Chondrocyte (in vitro differentiated cells): ENCODE data around the gene FBP2. TPM values are rescaled to one million over a fixed set of nuclear protein-coding genes. Genes with fewer than 3 reads are reported as not detected.

Experiments
- DNase-seq: peaks from one replicate; pipeline ENCODE4 v3.0.0; 2021; ENCODE audit warnings: mixed read lengths, low spot score
- H3K27ac Mint-ChIP-seq: one replicate; pipeline ENCODE4 v1.8.0; 2021; ENCODE audit warnings: mild to moderate bottlenecking, moderate library complexity, mixed read lengths; ENCODE audit not compliant: unreplicated experiment
- H3K27me3 Mint-ChIP-seq: 2 replicates; pipeline ENCODE4 v1.8.0; 2021; ENCODE audit warnings: low read depth, mixed read lengths
- H3K36me3 Mint-ChIP-seq: 2 replicates; pipeline ENCODE4 v1.8.0; 2021; ENCODE audit warnings: low read depth, mixed read lengths
- H3K4me1 Mint-ChIP-seq: 2 replicates; pipeline ENCODE4 v1.8.0; 2021; ENCODE audit warnings: low read depth, mild to moderate bottlenecking, mixed read lengths
- H3K4me3 Mint-ChIP-seq: one replicate; pipeline ENCODE4 v1.8.0; 2021; ENCODE audit warnings: mild to moderate bottlenecking, moderate library complexity, mixed read lengths; ENCODE audit not compliant: unreplicated experiment
- H3K9me3 Mint-ChIP-seq: 2 replicates; pipeline ENCODE4 v1.8.0; 2021; ENCODE audit warnings: low read depth, mixed read lengths
- CTCF ChIP-seq: fragments of 200-600 bp; sonication (generic); IDR thresholded peaks from 2 replicates; pipeline ENCODE4 v1.5.0; 2021; ENCODE audit warnings: antibody characterized with exemption, mild to moderate bottlenecking, moderate library complexity
- total RNA-seq: library from RNA; stranded (reverse); gene quantifications from 3 replicates; pipeline ENCODE4 v1.2.1, GENCODE V29; 2021

The FBP2 gene
- total RNA-seq, 1 donor from 2014 or later, result not detected

- TF ChIP-seq CTCF, result no peak
- DNase-seq, result no peak
- no peak overlapping the region for H3K27ac Mint-ChIP-seq
Measured at GRCh38 chr9:94533601-94534000, 60.0 kb downstream of the FBP2 start.

GRCh38 chr9:94533155-94533554, 60.5 kb downstream of the FBP2 start:
- H3K36me3 Mint-ChIP-seq, result peaks cover 4% of the 10 kb centered on the region
- H3K27ac Mint-ChIP-seq, result no peak overlapping the region
- no peaks in the 10 kb centered on the region for H3K9me3 Mint-ChIP-seq
- peaks cover 8% of the 10 kb centered on the region for H3K4me1 Mint-ChIP-seq
- DNase-seq, result no peak
- H3K4me3 Mint-ChIP-seq, result no peak overlapping the region
- H3K27me3 Mint-ChIP-seq, result no peaks in the 10 kb centered on the region
- no peak for TF ChIP-seq CTCF

More at GRCh38 chr9:94533601-94534000, 60.0 kb downstream of the FBP2 start:
- H3K4me1 Mint-ChIP-seq, result peaks cover 8% of the 10 kb centered on the region
- H3K36me3 Mint-ChIP-seq, result peaks cover 4% of the 10 kb centered on the region
- no peaks in the 10 kb centered on the region for H3K9me3 Mint-ChIP-seq
- H3K4me3 Mint-ChIP-seq, result no peak overlapping the region
- H3K27me3 Mint-ChIP-seq, result no peaks in the 10 kb centered on the region

GRCh38 chr9:94528886-94529285, 64.7 kb downstream of the FBP2 start:
- no peak for DNase-seq
- no peak overlapping the region for H3K4me3 Mint-ChIP-seq
- H3K36me3 Mint-ChIP-seq, result peaks cover 8% of the 10 kb centered on the region
- no peaks in the 10 kb centered on the region for H3K9me3 Mint-ChIP-seq
- TF ChIP-seq CTCF, result no peak
- H3K27ac Mint-ChIP-seq, result no peak overlapping the region
- H3K27me3 Mint-ChIP-seq, result no peaks in the 10 kb centered on the region
- H3K4me1 Mint-ChIP-seq, result no peaks in the 10 kb centered on the region

GRCh38 chr9:94526951-94527350, 66.7 kb downstream of the FBP2 start:
- TF ChIP-seq CTCF, result no peak
- DNase-seq, result no peak
- Mint-ChIP-seq H3K27me3 (no peaks in the 10 kb centered on the region), H3K36me3 (peaks cover 7% of the 10 kb centered on the region), H3K27ac (no peak overlapping the region), H3K9me3 (no peaks in the 10 kb centered on the region), H3K4me1 (no peaks in the 10 kb centered on the region), H3K4me3 (no peak overlapping the region)

GRCh38 chr9:94526271-94526670, 67.4 kb downstream of the FBP2 start:
- H3K27me3 Mint-ChIP-seq, result no peaks in the 10 kb centered on the region
- DNase-seq, result no peak
- no peaks in the 10 kb centered on the region for H3K4me1 Mint-ChIP-seq
- no peak overlapping the region for H3K27ac Mint-ChIP-seq
- TF ChIP-seq CTCF, result no peak
- H3K4me3 Mint-ChIP-seq, result no peak overlapping the region
- peaks cover 4% of the 10 kb centered on the region for H3K36me3 Mint-ChIP-seq
- no peaks in the 10 kb centered on the region for H3K9me3 Mint-ChIP-seq
